Hematopoietic multipotent progenitor cell treated with erythropoietin and hydrocortisone succinate and interleukin-3 and kit ligand, for 8 days (in vitro differentiated cells): ENCODE measurements around the gene EPN2.
"Not testable (repeated sequence)": the region's sequence is repeated elsewhere in the genome, so short reads cannot be mapped to it uniquely, and the experiment has no call there.

Source experiments
- DNase-seq: peaks from one replicate; pipeline ENCODE4 v3.0.0-alpha.2; 2015

The EPN2 gene

GRCh38 chr17:19237139-19237388 lies at the start of gene EPN2:
Gene EPN2 (plus strand): TSS chr17:19237366. CDS start chr17:19283120, 45,754 bp downstream.
- peak; percentile 37 for DNase-seq

- DNase-seq = not testable (repeated sequence)
Measured at GRCh38 chr17:19187883-19188869, 49.0 kb upstream of the EPN2 start.

GRCh38 chr17:19188870-19189708 lies 48.1 kb upstream of the EPN2 start:
- not testable (repeated sequence) for DNase-seq

GRCh38 chr17:19189781-19190405 lies 47.3 kb upstream of the EPN2 start:
- not testable (repeated sequence) for DNase-seq

GRCh38 chr17:19196382-19197204 lies 40.6 kb upstream of the EPN2 start:
- not testable (repeated sequence) for DNase-seq

- not testable (repeated sequence) for DNase-seq
Measured at GRCh38 chr17:19202448-19202847, 34.7 kb upstream of the EPN2 start.

- DNase-seq = not testable (repeated sequence)
Measured at GRCh38 chr17:19203429-19203828, 33.7 kb upstream of the EPN2 start.

- DNase-seq = not testable (repeated sequence)
Measured at GRCh38 chr17:19215074-19215860, 21.9 kb upstream of the EPN2 start.

- not testable (repeated sequence) for DNase-seq
Measured at GRCh38 chr17:19216148-19216926, 20.8 kb upstream of the EPN2 start.

GRCh38 chr17:19218914-19219313 lies 18.3 kb upstream of the EPN2 start:
- DNase-seq = not testable (repeated sequence)

GRCh38 chr17:19219384-19219783 lies 17.8 kb upstream of the EPN2 start:
- not testable (repeated sequence) for DNase-seq

GRCh38 chr17:19220195-19220594 lies 17.0 kb upstream of the EPN2 start:
- not testable (repeated sequence) for DNase-seq

GRCh38 chr17:19226610-19227588 lies 10.3 kb upstream of the EPN2 start:
- not testable (repeated sequence) for DNase-seq

GRCh38 chr17:19234676-19235075 lies 2.5 kb upstream of the EPN2 start:
- not testable (repeated sequence) for DNase-seq

- not testable (repeated sequence) for DNase-seq
Measured at GRCh38 chr17:19236351-19237138, 621 bp upstream of the EPN2 start.

- DNase-seq = no peak
Measured at GRCh38 chr17:19237389-19238166, 412 bp downstream of the EPN2 start.

- DNase-seq = no peak
Measured at GRCh38 chr17:19238167-19238505, 970 bp downstream of the EPN2 start.

- DNase-seq = no peak
Measured at GRCh38 chr17:19239544-19239943, 2.4 kb downstream of the EPN2 start.
